ENCODE results near the gene ALDH1L1.
A peak's percentile ranks its signal among the peaks of the same experiment; 100 is the strongest.

The ALDH1L1 gene

GRCh38 chr3:126134219-126134975, 46.0 kb downstream of the ALDH1L1 start:
- no peak overlapping the region for H3K4me3 ChIP-seq (ENCODE audit: low read depth, low read length)
- peak; percentile 70 for TF ChIP-seq CTCF (IDR thresholded peaks at IDR 0.05; ENCODE audit: borderline replicate concordance, insufficient read depth, low read depth, low read length)

- no peak for TF ChIP-seq CTCF (IDR thresholded peaks at IDR 0.05; ENCODE audit: borderline replicate concordance, insufficient read depth, low read depth, low read length)
- no peak overlapping the region for H3K4me3 ChIP-seq (ENCODE audit: low read depth, low read length)
Measured at GRCh38 chr3:126133606-126134005, 46.8 kb downstream of the ALDH1L1 start.

GRCh38 chr3:126132751-126133511, 47.5 kb downstream of the ALDH1L1 start:
- no peak overlapping the region for H3K4me3 ChIP-seq (ENCODE audit: low read depth, low read length)
- peak; percentile 42; the same call in 1 of the 2 replicates for TF ChIP-seq CTCF (IDR thresholded peaks at IDR 0.05; ENCODE audit: borderline replicate concordance, insufficient read depth, low read depth, low read length)

- no peak for TF ChIP-seq CTCF (IDR thresholded peaks at IDR 0.05; ENCODE audit: borderline replicate concordance, insufficient read depth, low read depth, low read length)
- H3K4me3 ChIP-seq (ENCODE audit: low read depth, low read length) = no peak overlapping the region
Measured at GRCh38 chr3:126131881-126132750, 48.3 kb downstream of the ALDH1L1 start.

- no peak overlapping the region for H3K4me3 ChIP-seq (ENCODE audit: low read depth, low read length)
- no peak for TF ChIP-seq CTCF (IDR thresholded peaks at IDR 0.05; ENCODE audit: borderline replicate concordance, insufficient read depth, low read depth, low read length)
Measured at GRCh38 chr3:126130981-126131745, 49.2 kb downstream of the ALDH1L1 start.

- no peak for TF ChIP-seq CTCF (IDR thresholded peaks at IDR 0.05; ENCODE audit: borderline replicate concordance, insufficient read depth, low read depth, low read length)
- no peak overlapping the region for H3K4me3 ChIP-seq (ENCODE audit: low read depth, low read length)
Measured at GRCh38 chr3:126130081-126130855, 50.1 kb downstream of the ALDH1L1 start.
